IPS-NIHi7 (cell line): ENCODE measurements around the gene CUL7.
"Not testable (repeated sequence)": the region's sequence is repeated elsewhere in the genome, so short reads cannot be mapped to it uniquely, and the experiment has no call there.

Experiments used
- DNase-seq: peaks from one replicate; pipeline ENCODE4 v3.0.0; 2012; ENCODE audit warnings: mixed read lengths; ENCODE audit errors: extremely low spot score

CUL7 gene

GRCh38 chr6:43053545-43054205 is at the start of gene CUL7:
Gene CUL7, minus strand, starts transcription at chr6:43053851. Its CDS starts 1,063 bp downstream, at chr6:43052788.
- DNase-seq: peak; percentile 99

- no peak for DNase-seq
Observed at GRCh38 chr6:43101497-43101896, 47.8 kb upstream of the CUL7 start.

GRCh38 chr6:43097502-43097901 is 43.9 kb upstream of the CUL7 start:
- no peak for DNase-seq

- DNase-seq: no peak
Observed at GRCh38 chr6:43097098-43097489, 43.4 kb upstream of the CUL7 start.

GRCh38 chr6:43096451-43097097 is 42.9 kb upstream of the CUL7 start:
- peak; percentile 48 for DNase-seq

GRCh38 chr6:43095939-43096338 is 42.3 kb upstream of the CUL7 start:
- no peak for DNase-seq

GRCh38 chr6:43093436-43094289 is 40.0 kb upstream of the CUL7 start:
- DNase-seq: no peak

- DNase-seq: no peak
Observed at GRCh38 chr6:43092635-43093034, 39.0 kb upstream of the CUL7 start.

- no peak for DNase-seq
Observed at GRCh38 chr6:43091436-43091991, 37.9 kb upstream of the CUL7 start.

- DNase-seq: no peak
Observed at GRCh38 chr6:43091020-43091419, 37.4 kb upstream of the CUL7 start.

- DNase-seq: peak; percentile 67
Observed at GRCh38 chr6:43090559-43090956, 36.9 kb upstream of the CUL7 start.

GRCh38 chr6:43089874-43090558 is 36.4 kb upstream of the CUL7 start:
- DNase-seq: peak; percentile 39

- peak; percentile 78 for DNase-seq
Observed at GRCh38 chr6:43089467-43089866, 35.8 kb upstream of the CUL7 start.

GRCh38 chr6:43088654-43089056 is 35.0 kb upstream of the CUL7 start:
- no peak for DNase-seq

GRCh38 chr6:43086022-43086658 is 32.5 kb upstream of the CUL7 start:
- DNase-seq: no peak

- DNase-seq: no peak
Observed at GRCh38 chr6:43082806-43083655, 29.4 kb upstream of the CUL7 start.

- DNase-seq: not testable (repeated sequence)
Observed at GRCh38 chr6:43081922-43082321, 28.3 kb upstream of the CUL7 start.

GRCh38 chr6:43081043-43081442 is 27.4 kb upstream of the CUL7 start:
- DNase-seq: no peak

- no peak for DNase-seq
Observed at GRCh38 chr6:43078691-43079090, 25.0 kb upstream of the CUL7 start.

GRCh38 chr6:43077981-43078511 is 24.4 kb upstream of the CUL7 start:
- DNase-seq: no peak
